GM18526 (cell line): Measurements from ENCODE around the gene KCNMA1.

ENCODE experiments used
- POLR2A ChIP-seq: IDR thresholded peaks from 3 replicates; pipeline ENCODE4 v1.6.1; 2011; ENCODE audit not compliant: insufficient read length; ENCODE audit errors: extremely low read depth

Gene KCNMA1

GRCh38 chr10:77072836-77073662 lies 564.6 kb downstream of the KCNMA1 start:
- no peak for TF ChIP-seq POLR2A

GRCh38 chr10:77072361-77072835 lies 565.2 kb downstream of the KCNMA1 start:
- no peak for TF ChIP-seq POLR2A

GRCh38 chr10:77071956-77072355 lies 565.7 kb downstream of the KCNMA1 start:
- TF ChIP-seq POLR2A = no peak

GRCh38 chr10:77071001-77071511 lies 566.6 kb downstream of the KCNMA1 start:
- no peak for TF ChIP-seq POLR2A

GRCh38 chr10:77070346-77070745 lies 567.3 kb downstream of the KCNMA1 start:
- TF ChIP-seq POLR2A = no peak

- no peak for TF ChIP-seq POLR2A
These were observed 568.6 kb downstream of the KCNMA1 start for GRCh38 chr10:77068969-77069368.

GRCh38 chr10:77068272-77068671 lies 569.3 kb downstream of the KCNMA1 start:
- no peak for TF ChIP-seq POLR2A

GRCh38 chr10:77062381-77062780 lies 575.2 kb downstream of the KCNMA1 start:
- no peak for TF ChIP-seq POLR2A

- no peak for TF ChIP-seq POLR2A
These were observed 576.7 kb downstream of the KCNMA1 start for GRCh38 chr10:77060913-77061312.

- no peak for TF ChIP-seq POLR2A
These were observed 581.0 kb downstream of the KCNMA1 start for GRCh38 chr10:77056650-77057049.

- TF ChIP-seq POLR2A = no peak
These were observed 585.0 kb downstream of the KCNMA1 start for GRCh38 chr10:77052593-77052992.

GRCh38 chr10:77051837-77052236 lies 585.8 kb downstream of the KCNMA1 start:
- TF ChIP-seq POLR2A = no peak

- TF ChIP-seq POLR2A = no peak
These were observed 587.7 kb downstream of the KCNMA1 start for GRCh38 chr10:77049896-77050295.

GRCh38 chr10:77049146-77049545 lies 588.5 kb downstream of the KCNMA1 start:
- no peak for TF ChIP-seq POLR2A

GRCh38 chr10:77045085-77045484 lies 592.5 kb downstream of the KCNMA1 start:
- no peak for TF ChIP-seq POLR2A

GRCh38 chr10:77043420-77043763 lies 594.2 kb downstream of the KCNMA1 start:
- no peak for TF ChIP-seq POLR2A
